ENCODE data around the gene RSBN1L. TPM values are rescaled to one million over a fixed set of nuclear protein-coding genes. Genes with fewer than 3 reads are reported as not detected.

The RSBN1L gene
- total and polyA plus RNA-seq, 4 experiments from 2014 or later: 6.3 to 51.0 (median 26.3) TPM

- Mint-ChIP-seq H3K27ac (peak overlapping the region; percentile 91 to 99 (median 95)), H3K9me3 (no peaks in the 10 kb centered on the region), H3K27me3 (no peaks in the 10 kb centered on the region), H3K36me3 (peaks cover 5 to 30% of the 10 kb centered on the region in 2 donors), H3K4me3 (peak overlapping the region; percentile 93 to 100 (median 96)), H3K4me1 (peaks cover 48 to 76% (median 68%) of the 10 kb centered on the region in 4 donors)
- H3K4me3 ChIP-seq (ENCODE audit: low read length in 2 of 2): peak overlapping the region; percentile 82 to 96
- no peaks in the 10 kb centered on the region for H3K9me3 ChIP-seq (ENCODE audit: control insufficient read depth in 1 of 2, low read length in 2 of 2)
- ChIA-PET POLR2A (ENCODE audit: partially characterized antibody) (interaction anchor here (0.8 to 3.2 kb wide), 18 partner anchors 10 to 242 kb away, joined by 3 to 96 read pairs (median 4); partner anchors contain the start of gene RSBN1L), CTCF (ENCODE audit: partially characterized antibody) (interaction anchor here (0.6 to 2.0 kb wide), 15 partner anchors 10 to 141 kb away, joined by 3 to 14 read pairs (median 4); no protein-coding TSS in a partner anchor)
- H3K4me1 ChIP-seq (ENCODE audit: insufficient read depth, low read length): peaks cover 62% of the 10 kb centered on the region
- H3K27ac ChIP-seq (ENCODE audit: low read depth, low read length): peak overlapping the region; percentile 66
- H3K36me3 ChIP-seq (ENCODE audit: insufficient read depth, low read length): no peaks in the 10 kb centered on the region
- intact Hi-C loops (cut with micrococcal nuclease): loop anchor here (1.0 to 10.0 kb wide), 6 partner anchors 36 to 262 kb away; partner anchors contain the start of gene RSBN1L
- peak in 1 of 5 donors; percentile 6 for DNase-seq
- H3K27me3 ChIP-seq (ENCODE audit: insufficient read depth, low read length): no peaks in the 10 kb centered on the region
Measured at GRCh38 chr7:77797734-77798393, 101.6 kb downstream of the RSBN1L start.

GRCh38 chr7:77798394-77799077 lies 102.3 kb downstream of the RSBN1L start, which contains the start of the genes PHTF2 and TMEM60:
PHTF2 (plus strand) TSS chr7:77798773.
TMEM60 (minus strand) TSS chr7:77798434; CDS start chr7:77794373, 4,061 bp downstream.
- H3K9me3 ChIP-seq (ENCODE audit: control insufficient read depth in 1 of 2, low read length in 2 of 2): no peaks in the 10 kb centered on the region
- ChIA-PET POLR2A (ENCODE audit: partially characterized antibody) (interaction anchor here (0.8 to 3.2 kb wide), 21 partner anchors 10 to 242 kb away, joined by 3 to 96 read pairs (median 4); partner anchors contain the start of gene RSBN1L), CTCF (ENCODE audit: partially characterized antibody) (interaction anchor here (0.6 to 2.0 kb wide), 19 partner anchors 10 to 142 kb away, joined by 3 to 14 read pairs (median 4); no protein-coding TSS in a partner anchor)
- Mint-ChIP-seq H3K4me3 (peak within 1 kb of the TSS; percentile 93 to 100 (median 96)), H3K4me1 (peaks cover 53 to 83% (median 75%) of the 10 kb centered on the region in 4 donors), H3K27ac (peak within 1 kb of the TSS; percentile 91 to 99 (median 95)), H3K36me3 (peaks cover 5 to 30% of the 10 kb centered on the region in 2 donors), H3K27me3 (no peaks in the 10 kb centered on the region), H3K9me3 (peaks cover 0 to under 1% (median 0%) of the 10 kb centered on the region in 8 donors)
- H3K27ac ChIP-seq (ENCODE audit: low read depth, low read length): peak within 1 kb of the TSS; percentile 80
- peaks cover 69% of the 10 kb centered on the region for H3K4me1 ChIP-seq (ENCODE audit: insufficient read depth, low read length)
- H3K36me3 ChIP-seq (ENCODE audit: insufficient read depth, low read length): no peaks in the 10 kb centered on the region
- peak within 1 kb of the TSS; percentile 82 to 96 for H3K4me3 ChIP-seq (ENCODE audit: low read length in 2 of 2)
- intact Hi-C loops (cut with micrococcal nuclease): loop anchor here (1.0 to 10.0 kb wide), 6 partner anchors 36 to 262 kb away; partner anchors contain the start of gene RSBN1L
- H3K27me3 ChIP-seq (ENCODE audit: insufficient read depth, low read length): no peaks in the 10 kb centered on the region
- peak; percentile 93 to 99 (median 96) for DNase-seq

- no peaks in the 10 kb centered on the region for H3K9me3 ChIP-seq (ENCODE audit: control insufficient read depth in 1 of 2, low read length in 2 of 2)
- Mint-ChIP-seq H3K9me3 (peaks cover 0 to 2% (median 0%) of the 10 kb centered on the region in 8 donors), H3K4me1 (peaks cover 60 to 84% (median 76%) of the 10 kb centered on the region in 4 donors), H3K27me3 (no peaks in the 10 kb centered on the region), H3K36me3 (peaks cover 0 to 24% of the 10 kb centered on the region in 2 donors), H3K4me3 (peak overlapping the region; percentile 93 to 100 (median 96)), H3K27ac (peak overlapping the region; percentile 91 to 99 (median 95))
- DNase-seq: peak; percentile 17 to 45 (median 28)
- POLR2A ChIA-PET (ENCODE audit: partially characterized antibody): interaction anchor here (0.8 to 3.2 kb wide), 18 partner anchors 9 to 123 kb away, joined by 3 to 96 read pairs (median 4); partner anchors contain the start of gene RSBN1L
- intact Hi-C loops (cut with micrococcal nuclease): loop anchor here (2.0 to 10.0 kb wide), 3 partner anchors 41 to 135 kb away; no protein-coding TSS in a partner anchor
- peak overlapping the region; percentile 33 to 96 for H3K4me3 ChIP-seq (ENCODE audit: low read length in 2 of 2)
- CTCF ChIA-PET (ENCODE audit: partially characterized antibody): interaction anchor here (0.8 to 2.0 kb wide), 15 partner anchors 11 to 143 kb away, joined by 3 to 14 read pairs (median 4); no protein-coding TSS in a partner anchor
- peaks cover 75% of the 10 kb centered on the region for H3K4me1 ChIP-seq (ENCODE audit: insufficient read depth, low read length)
- H3K27ac ChIP-seq (ENCODE audit: low read depth, low read length): peak overlapping the region; percentile 80
- no peaks in the 10 kb centered on the region for H3K36me3 ChIP-seq (ENCODE audit: insufficient read depth, low read length)
- no peaks in the 10 kb centered on the region for H3K27me3 ChIP-seq (ENCODE audit: insufficient read depth, low read length)
Measured at GRCh38 chr7:77799078-77799964, 103.1 kb downstream of the RSBN1L start.

GRCh38 chr7:77800158-77800557 lies 103.9 kb downstream of the RSBN1L start:
- Histone ChIP-seq H3K4me1 (ENCODE audit: insufficient read depth, low read length) (peaks cover 76% of the 10 kb centered on the region), H3K27ac (ENCODE audit: low read depth, low read length) (peak overlapping the region; percentile 80), H3K36me3 (ENCODE audit: insufficient read depth, low read length) (no peaks in the 10 kb centered on the region), H3K27me3 (ENCODE audit: insufficient read depth, low read length) (no peaks in the 10 kb centered on the region), H3K9me3 (ENCODE audit: control insufficient read depth in 1 of 2, low read length in 2 of 2) (no peaks in the 10 kb centered on the region), H3K4me3 (ENCODE audit: low read length in 2 of 2) (peak overlapping the region; percentile 33 to 96)
- no peak for DNase-seq
- Mint-ChIP-seq H3K9me3 (peaks cover 0 to 2% (median 0%) of the 10 kb centered on the region in 8 donors), H3K27me3 (no peaks in the 10 kb centered on the region), H3K36me3 (peaks cover 0 to 17% of the 10 kb centered on the region in 2 donors), H3K27ac (peak overlapping the region; percentile 87 to 99 (median 95)), H3K4me3 (peak overlapping the region; percentile 93 to 100 (median 96)), H3K4me1 (peaks cover 63 to 86% (median 77%) of the 10 kb centered on the region in 4 donors)
- intact Hi-C loops (cut with micrococcal nuclease): no loop called here
- POLR2A ChIA-PET (ENCODE audit: partially characterized antibody): interaction anchor here (3.2 kb wide), 1 partner anchor 33 kb away, joined by 96 read pairs; no protein-coding TSS in a partner anchor
- CTCF ChIA-PET (ENCODE audit: partially characterized antibody): no interaction called here

GRCh38 chr7:77800730-77801129 lies 104.5 kb downstream of the RSBN1L start:
- peaks cover 66 to 88% (median 79%) of the 10 kb centered on the region in 4 donors for H3K4me1 Mint-ChIP-seq
- peaks cover 0 to 4% (median under 1%) of the 10 kb centered on the region in 8 donors for H3K9me3 Mint-ChIP-seq
- H3K4me3 Mint-ChIP-seq: peak overlapping the region; percentile 93 to 100 (median 96)
- H3K9me3 ChIP-seq (ENCODE audit: control insufficient read depth in 1 of 2, low read length in 2 of 2): no peaks in the 10 kb centered on the region
- intact Hi-C loops (cut with micrococcal nuclease): no loop called here
- H3K27me3 Mint-ChIP-seq: no peaks in the 10 kb centered on the region
- H3K36me3 ChIP-seq (ENCODE audit: insufficient read depth, low read length): no peaks in the 10 kb centered on the region
- H3K27ac Mint-ChIP-seq: peak overlapping the region in 6 of 7 donors; percentile 76 to 99 (median 89)
- ChIA-PET CTCF (ENCODE audit: partially characterized antibody) (no interaction called here), POLR2A (ENCODE audit: partially characterized antibody) (interaction anchor here (0.7 to 4.9 kb wide), 3 partner anchors 21 to 63 kb away, joined by 3 to 83 read pairs (median 3); no protein-coding TSS in a partner anchor)
- H3K4me1 ChIP-seq (ENCODE audit: insufficient read depth, low read length): peaks cover 79% of the 10 kb centered on the region
- H3K36me3 Mint-ChIP-seq: peaks cover 0 to 20% of the 10 kb centered on the region in 2 donors
- H3K27me3 ChIP-seq (ENCODE audit: insufficient read depth, low read length): no peaks in the 10 kb centered on the region
- no peak for DNase-seq
- peak overlapping the region; percentile 80 for H3K27ac ChIP-seq (ENCODE audit: low read depth, low read length)
- peak overlapping the region in 1 of 2 donors; percentile 96 for H3K4me3 ChIP-seq (ENCODE audit: low read length in 2 of 2)

All from CD4-positive, alpha-beta memory T cell (primary cell).